ENCODE results near the gene NUP214. TPM values are rescaled to one million over a fixed set of nuclear protein-coding genes. Genes with fewer than 3 reads are reported as not detected.

Gene NUP214
- total RNA-seq, 5 donors from 2014 or later (not counting 1 experiment from before 2014, with no cell fraction given): 66.7 to 106 (median 68.5) TPM

GRCh38 chr9:131273146-131273855 is 147.9 kb downstream of the NUP214 start:
- WGBS (ENCODE audit: insufficient coverage): 0% methylated on average over 17 of the region's 22 CpGs
- no peaks in the 10 kb centered on the region for H3K27me3 ChIP-seq (replicated peaks in 1 of 2; ENCODE audit: control insufficient read depth in 2 of 2, extremely low read depth in 1 of 2, insufficient read depth in 2 of 2, low read length in 1 of 2)
- H3K36me3 Mint-ChIP-seq: peaks cover 31% of the 10 kb centered on the region
- peak overlapping the region; percentile 72 to 98 for H3K4me3 ChIP-seq (ENCODE audit: control insufficient read depth in 1 of 2, extremely low read depth in 1 of 2, low read length in 1 of 2)
- H3K4me1 Mint-ChIP-seq: peaks cover 34 to 46% (median 46%) of the 10 kb centered on the region in 3 donors
- ATAC-seq (replicated peaks in 1 of 4) (no peak), DNase-seq (peak in 1 of 35 experiments; percentile 42)
- H3K4me3 Mint-ChIP-seq: peak overlapping the region; percentile 91 to 99 (median 99)
- peak overlapping the region; percentile 98 to 99 for H3K27ac Mint-ChIP-seq
- H3K27ac ChIP-seq (ENCODE audit: low read length): peak overlapping the region; percentile 92
- H3K9me3 ChIP-seq: no peaks in the 10 kb centered on the region
- H3K36me3 ChIP-seq (ENCODE audit: control insufficient read depth in 2 of 2, extremely low read depth in 1 of 2, insufficient read depth in 1 of 2, low read length in 1 of 2): no peaks in the 10 kb centered on the region
- no peaks in the 10 kb centered on the region for H3K27me3 Mint-ChIP-seq
- ChIA-PET POLR2A (no interaction called here), CTCF (interaction anchor here (0.5 to 1.6 kb wide), 3 partner anchors 16 to 1019 kb away, joined by 3 read pairs; no protein-coding TSS in a partner anchor)
- H3K9me3 Mint-ChIP-seq: no peaks in the 10 kb centered on the region
- peaks cover 11 to 49% of the 10 kb centered on the region in 2 experiments for H3K4me1 ChIP-seq (ENCODE audit: control insufficient read depth in 1 of 2, extremely low read depth in 1 of 2, insufficient read depth in 2 of 2, low read length in 2 of 2)

- POLR2A ChIA-PET: interaction anchor here in 1 of 2 donors (0.7 kb wide), 1 partner anchor 17 kb away, joined by 3 read pairs; no protein-coding TSS in a partner anchor
- Histone ChIP-seq H3K27me3 (replicated peaks in 1 of 2; ENCODE audit: control insufficient read depth in 2 of 2, extremely low read depth in 1 of 2, insufficient read depth in 2 of 2, low read length in 1 of 2) (no peaks in the 10 kb centered on the region), H3K4me3 (ENCODE audit: control insufficient read depth in 1 of 2, extremely low read depth in 1 of 2, low read length in 1 of 2) (peak overlapping the region; percentile 72 to 98), H3K4me1 (ENCODE audit: control insufficient read depth in 1 of 2, extremely low read depth in 1 of 2, insufficient read depth in 2 of 2, low read length in 2 of 2) (peaks cover 17 to 54% of the 10 kb centered on the region in 2 experiments), H3K27ac (ENCODE audit: low read length) (peak overlapping the region; percentile 92), H3K9me3 (no peaks in the 10 kb centered on the region), H3K36me3 (ENCODE audit: control insufficient read depth in 2 of 2, extremely low read depth in 1 of 2, insufficient read depth in 1 of 2, low read length in 1 of 2) (no peaks in the 10 kb centered on the region)
- DNase-seq: no peak
- peaks cover 31% of the 10 kb centered on the region for H3K36me3 Mint-ChIP-seq
- H3K4me1 Mint-ChIP-seq: peaks cover 40 to 50% (median 48%) of the 10 kb centered on the region in 3 donors
- ATAC-seq (replicated peaks in 1 of 4): no peak
- H3K4me3 Mint-ChIP-seq: peak overlapping the region; percentile 91 to 99 (median 99)
- H3K9me3 Mint-ChIP-seq: no peaks in the 10 kb centered on the region
- H3K27ac Mint-ChIP-seq: peak overlapping the region; percentile 98 to 99
- CTCF ChIA-PET: interaction anchor here (0.5 to 1.6 kb wide), 7 partner anchors 10 to 1018 kb away, joined by 3 to 4 read pairs (median 3); no protein-coding TSS in a partner anchor
- 0% methylated on average over 2 of the region's 13 CpGs for WGBS (ENCODE audit: insufficient coverage)
- no peaks in the 10 kb centered on the region for H3K27me3 Mint-ChIP-seq
These were observed 148.7 kb downstream of the NUP214 start for GRCh38 chr9:131273856-131274673.

GRCh38 chr9:131274674-131275331 is 149.4 kb downstream of the NUP214 start:
- Mint-ChIP-seq H3K27ac (peak overlapping the region; percentile 98 to 99), H3K27me3 (no peaks in the 10 kb centered on the region), H3K36me3 (peaks cover 31% of the 10 kb centered on the region), H3K4me1 (peaks cover 38 to 49% (median 46%) of the 10 kb centered on the region in 3 donors), H3K4me3 (peak overlapping the region; percentile 91 to 99 (median 99)), H3K9me3 (no peaks in the 10 kb centered on the region)
- H3K4me1 ChIP-seq (ENCODE audit: control insufficient read depth in 1 of 2, extremely low read depth in 1 of 2, insufficient read depth in 2 of 2, low read length in 2 of 2): peaks cover 18 to 54% of the 10 kb centered on the region in 2 experiments
- WGBS (ENCODE audit: insufficient coverage): under 1% methylated on average over 14 of the region's 18 CpGs
- ATAC-seq (replicated peaks in 1 of 4) (no peak), DNase-seq (no peak)
- POLR2A ChIA-PET: interaction anchor here in 1 of 2 donors (0.5 to 0.7 kb wide), 2 partner anchors 18 to 38 kb away, joined by 3 read pairs; no protein-coding TSS in a partner anchor
- no peaks in the 10 kb centered on the region for H3K9me3 ChIP-seq
- no peaks in the 10 kb centered on the region for H3K27me3 ChIP-seq (replicated peaks in 1 of 2; ENCODE audit: control insufficient read depth in 2 of 2, extremely low read depth in 1 of 2, insufficient read depth in 2 of 2, low read length in 1 of 2)
- H3K36me3 ChIP-seq (ENCODE audit: control insufficient read depth in 2 of 2, extremely low read depth in 1 of 2, insufficient read depth in 1 of 2, low read length in 1 of 2): no peaks in the 10 kb centered on the region
- CTCF ChIA-PET: interaction anchor here (0.6 to 1.6 kb wide), 5 partner anchors 11 to 37 kb away, joined by 3 to 4 read pairs (median 3); no protein-coding TSS in a partner anchor
- peak overlapping the region; percentile 92 for H3K27ac ChIP-seq (ENCODE audit: low read length)
- peak overlapping the region; percentile 72 to 98 for H3K4me3 ChIP-seq (ENCODE audit: control insufficient read depth in 1 of 2, extremely low read depth in 1 of 2, low read length in 1 of 2)

GRCh38 chr9:131275332-131276093 is 150.1 kb downstream of the NUP214 start:
- Histone ChIP-seq H3K4me3 (ENCODE audit: control insufficient read depth in 1 of 2, extremely low read depth in 1 of 2, low read length in 1 of 2) (peak overlapping the region; percentile 72 to 98), H3K9me3 (no peaks in the 10 kb centered on the region), H3K4me1 (ENCODE audit: control insufficient read depth in 1 of 2, extremely low read depth in 1 of 2, insufficient read depth in 2 of 2, low read length in 2 of 2) (peaks cover 18 to 50% of the 10 kb centered on the region in 2 experiments), H3K36me3 (ENCODE audit: control insufficient read depth in 2 of 2, extremely low read depth in 1 of 2, insufficient read depth in 1 of 2, low read length in 1 of 2) (no peaks in the 10 kb centered on the region), H3K27ac (ENCODE audit: low read length) (peak overlapping the region; percentile 92), H3K27me3 (replicated peaks in 1 of 2; ENCODE audit: control insufficient read depth in 2 of 2, extremely low read depth in 1 of 2, insufficient read depth in 2 of 2, low read length in 1 of 2) (no peaks in the 10 kb centered on the region)
- Mint-ChIP-seq H3K27ac (peak overlapping the region; percentile 98 to 99), H3K4me1 (peaks cover 34 to 42% (median 40%) of the 10 kb centered on the region in 3 donors), H3K4me3 (peak overlapping the region; percentile 91 to 99 (median 99)), H3K9me3 (no peaks in the 10 kb centered on the region), H3K36me3 (peaks cover 31% of the 10 kb centered on the region), H3K27me3 (no peaks in the 10 kb centered on the region)
- under 1% methylated on average over 26 of the region's 29 CpGs for WGBS (ENCODE audit: insufficient coverage)
- ChIA-PET POLR2A (interaction anchor here in 1 of 2 donors (0.5 kb wide), 1 partner anchor 38 kb away, joined by 3 read pairs; no protein-coding TSS in a partner anchor), CTCF (interaction anchor here (0.6 to 1.4 kb wide), 3 partner anchors 11 to 38 kb away, joined by 3 read pairs; no protein-coding TSS in a partner anchor)
- ATAC-seq (replicated peaks in 1 of 4) (no peak), DNase-seq (peak in 1 of 35 experiments; percentile 42)

- DNase-seq (peak in 18 of 35 experiments; percentile 37 to 63 (median 44)), ATAC-seq (replicated peaks in 1 of 4) (peak in 2 of 4 experiments; percentile 10 to 15)
- H3K27ac Mint-ChIP-seq: peak within 1 kb of the TSS; percentile 98 to 99
- no peaks in the 10 kb centered on the region for H3K36me3 ChIP-seq (ENCODE audit: control insufficient read depth in 2 of 2, extremely low read depth in 1 of 2, insufficient read depth in 1 of 2, low read length in 1 of 2)
- H3K4me3 Mint-ChIP-seq: peak within 1 kb of the TSS; percentile 91 to 99 (median 99)
- ChIA-PET CTCF (interaction anchor here in 1 of 2 donors (0.6 kb wide), 1 partner anchor 20 kb away, joined by 5 read pairs; no protein-coding TSS in a partner anchor), POLR2A (no interaction called here)
- no peaks in the 10 kb centered on the region for H3K27me3 Mint-ChIP-seq
- under 1% methylated on average over 66 of the region's 76 CpGs for WGBS (ENCODE audit: insufficient coverage)
- H3K9me3 Mint-ChIP-seq: no peaks in the 10 kb centered on the region
- no peaks in the 10 kb centered on the region for H3K9me3 ChIP-seq
- H3K4me1 ChIP-seq (ENCODE audit: control insufficient read depth in 1 of 2, extremely low read depth in 1 of 2, insufficient read depth in 2 of 2, low read length in 2 of 2): peaks cover 15 to 42% of the 10 kb centered on the region in 2 experiments
- peak within 1 kb of the TSS; percentile 92 for H3K27ac ChIP-seq (ENCODE audit: low read length)
- peak within 1 kb of the TSS; percentile 72 to 98 for H3K4me3 ChIP-seq (ENCODE audit: control insufficient read depth in 1 of 2, extremely low read depth in 1 of 2, low read length in 1 of 2)
- H3K27me3 ChIP-seq (replicated peaks in 1 of 2; ENCODE audit: control insufficient read depth in 2 of 2, extremely low read depth in 1 of 2, insufficient read depth in 2 of 2, low read length in 1 of 2): peaks cover 0 to 2% of the 10 kb centered on the region in 2 experiments
- peaks cover 26 to 40% (median 37%) of the 10 kb centered on the region in 3 donors for H3K4me1 Mint-ChIP-seq
- peaks cover 31% of the 10 kb centered on the region for H3K36me3 Mint-ChIP-seq
These were observed 150.9 kb downstream of the NUP214 start, which contains the start of gene FAM78A for GRCh38 chr9:131276094-131276888. Gene FAM78A, minus strand, starts transcription at chr9:131276510. Its CDS starts 331 bp downstream, at chr9:131276179.

Data from T-cell (primary cell).